ENCODE data around the gene CCDC40.
"Not testable (repeated sequence)": the region's sequence is repeated elsewhere in the genome, so short reads cannot be mapped to it uniquely, and the experiment has no call there.

Gene CCDC40

GRCh38 chr17:80035937-80036714 is at the start of gene CCDC40:
TSS of gene CCDC40 (plus strand) at chr17:80036642. CDS start at chr17:80036663, 21 bp downstream.
- DNase-seq (ENCODE audit: low read depth in 2 of 2) = peak; percentile 48 to 67

GRCh38 chr17:79987187-79987934 is 49.1 kb upstream of the CCDC40 start:
- DNase-seq (ENCODE audit: low read depth in 2 of 2) = no peak

- DNase-seq (ENCODE audit: low read depth in 2 of 2) = no peak
Observed at GRCh38 chr17:79987935-79988184, 48.6 kb upstream of the CCDC40 start.

GRCh38 chr17:79988185-79988971 is 48.1 kb upstream of the CCDC40 start:
- no peak for DNase-seq (ENCODE audit: low read depth in 2 of 2)

- no peak for DNase-seq (ENCODE audit: low read depth in 2 of 2)
Observed at GRCh38 chr17:79989106-79989835, 47.2 kb upstream of the CCDC40 start.

GRCh38 chr17:79990051-79990592 is 46.3 kb upstream of the CCDC40 start:
- DNase-seq (ENCODE audit: low read depth in 2 of 2) = no peak

GRCh38 chr17:79990704-79991103 is 45.7 kb upstream of the CCDC40 start:
- DNase-seq (ENCODE audit: low read depth in 2 of 2) = no peak

GRCh38 chr17:79991140-79991923 is 45.1 kb upstream of the CCDC40 start:
- DNase-seq (ENCODE audit: low read depth in 2 of 2) = peak; percentile 78 to 79

GRCh38 chr17:79991924-79992648 is 44.4 kb upstream of the CCDC40 start:
- no peak for DNase-seq (ENCODE audit: low read depth in 2 of 2)

GRCh38 chr17:79992649-79993389 is 43.6 kb upstream of the CCDC40 start:
- DNase-seq (ENCODE audit: low read depth in 2 of 2) = no peak

GRCh38 chr17:79993390-79994227 is 42.8 kb upstream of the CCDC40 start:
- peak; percentile 46 to 56 for DNase-seq (ENCODE audit: low read depth in 2 of 2)

- DNase-seq (ENCODE audit: low read depth in 2 of 2) = not testable (repeated sequence)
Observed at GRCh38 chr17:79994228-79994569, 42.2 kb upstream of the CCDC40 start.

- DNase-seq (ENCODE audit: low read depth in 2 of 2) = no peak
Observed at GRCh38 chr17:79994602-79995001, 41.8 kb upstream of the CCDC40 start.

GRCh38 chr17:79995696-79996095 is 40.7 kb upstream of the CCDC40 start:
- DNase-seq (ENCODE audit: low read depth in 2 of 2) = no peak

GRCh38 chr17:79996291-79996690 is 40.2 kb upstream of the CCDC40 start:
- no peak for DNase-seq (ENCODE audit: low read depth in 2 of 2)

- DNase-seq (ENCODE audit: low read depth in 2 of 2) = peak; percentile 50 to 53
Observed at GRCh38 chr17:79997011-79997660, 39.3 kb upstream of the CCDC40 start.

GRCh38 chr17:80000136-80000535 is 36.3 kb upstream of the CCDC40 start:
- DNase-seq (ENCODE audit: low read depth in 2 of 2) = no peak
